Ovary (tissue), 9 donors: Measurements from ENCODE around the gene ADGRG1. TPM values are rescaled to one million over a fixed set of nuclear protein-coding genes. Genes with fewer than 3 reads are reported as not detected.

Experiments
- DNase-seq, 5 donors: peaks; one replicate each; pipeline ENCODE4 v3.0.0-alpha.2; 2019 to 2020
- H3K27ac ChIP-seq, 2 donors: fragments of 200-600 bp; one replicate each; pipeline versions ENCODE4 v1.5.1 to v1.8.0; 2019 to 2022
- H3K27me3 ChIP-seq: fragments of 200-600 bp; one replicate; pipeline ENCODE4 v1.8.0; 2022
- H3K36me3 ChIP-seq: fragments of 200-600 bp; sonication (generic); one replicate; pipeline ENCODE4 v1.5.1; 2019
- H3K4me1 ChIP-seq: one replicate; pipeline ENCODE4 v1.8.1; 2013; ENCODE audit warnings: mild to moderate bottlenecking, moderate library complexity; ENCODE audit not compliant: insufficient read depth
- H3K4me3 ChIP-seq: fragments of 200-600 bp; sonication (generic); one replicate; pipeline ENCODE4 v1.5.1; 2017
- H3K9me3 ChIP-seq, 2 donors: fragments of 200-600 bp in 1 of 2; sonication (generic) in 1 of 2; one replicate each; pipeline versions ENCODE4 v1.5.1 to v1.8.1; 2013 to 2019; ENCODE audit warnings: mild to moderate bottlenecking in 1 of 2, moderate library complexity in 1 of 2
- EP300 ChIP-seq: sonication (generic); formaldehyde crosslinking; IDR thresholded peaks from one replicate; pipeline ENCODE4 v1.6.1; 2017; ENCODE audit warnings: antibody characterized with exemption
- POLR2A ChIP-seq: fragments of 450-650 bp; IDR thresholded peaks from one replicate; pipeline ENCODE4 v1.6.1; 2017; ENCODE audit warnings: antibody characterized with exemption, mild to moderate bottlenecking, moderate library complexity
- WGBS, 3 donors: extraction: QIAGEN DNeasy Blood & Tissue Kit in 1 of 3; methylation state at CpG; one replicate each; pipeline versions ENCODE4 v1.1.5 to v1.1.7; 2013 to 2017; 5-methylcytosine and 5-hydroxymethylcytosine counted together
- intact Hi-C, 4 donors: fragments of 100-400 bp; cut with DNase I; formaldehyde crosslinking; loops; one replicate each; pipeline versions ENCODE4 v1.11.0 to v1.15.1; 2022 to 2023
- polyA plus RNA-seq, 2 donors: library from polyadenylated mRNA; stranded (reverse); fragments of 200-250 nt in 1 of 2; fragments of 350-450 nt in 1 of 2; fragmentation: Illumina TruSeq in 1 of 2; extraction: RNeasy Lipid Tissue Mini Kit (QIAGEN cat#74804) in 1 of 2; gene quantifications; one replicate each; pipeline ENCODE4 v1.2.3, GENCODE V29; 2013 to 2014
- total RNA-seq, 7 donors: library from RNA; depleted of rRNA in 2 of 7; stranded (reverse); fragments of >200 nt in 2 of 7; fragmentation: NEBNext Ultra II Directional in 3 of 7; extraction: Animal tissue kit (Norgen Biotek cat#: 25700) in 3 of 7; gene quantifications; one replicate each; pipeline versions ENCODE4 v1.1.0 to v1.2.4, GENCODE V29; 2016 to 2023
- TF ChIP-seq, protein P1 (sequence below), 3 donors: fragments of 450-650 bp in 2 of 3; fragments of 200-600 bp in 1 of 3; IDR thresholded peaks; one replicate each; pipeline versions ENCODE4 v1.5.1 to v1.8.0; 2016 to 2022; ENCODE audit warnings: antibody characterized with exemption in 3 of 3, mild to moderate bottlenecking in 1 of 3
- donor health status: DM: no; HTN: no; CAD: no; lungs with moderate emphysema.
- donor health status: DM: no; HTN: no; CAD: no.
- donor health status: Bipolar disorder and iron deficiency.
- donor health status: DM: yes; HTN: yes; CAD: no.
- donor health status: DM: no; HTN: no; CAD: no.
- donor health status: DM: yes; HTN: yes; CAD: no.

The ADGRG1 gene
- total and polyA plus RNA-seq, 9 donors = 6.2 to 54.0 (median 9.1) TPM

DNA sequence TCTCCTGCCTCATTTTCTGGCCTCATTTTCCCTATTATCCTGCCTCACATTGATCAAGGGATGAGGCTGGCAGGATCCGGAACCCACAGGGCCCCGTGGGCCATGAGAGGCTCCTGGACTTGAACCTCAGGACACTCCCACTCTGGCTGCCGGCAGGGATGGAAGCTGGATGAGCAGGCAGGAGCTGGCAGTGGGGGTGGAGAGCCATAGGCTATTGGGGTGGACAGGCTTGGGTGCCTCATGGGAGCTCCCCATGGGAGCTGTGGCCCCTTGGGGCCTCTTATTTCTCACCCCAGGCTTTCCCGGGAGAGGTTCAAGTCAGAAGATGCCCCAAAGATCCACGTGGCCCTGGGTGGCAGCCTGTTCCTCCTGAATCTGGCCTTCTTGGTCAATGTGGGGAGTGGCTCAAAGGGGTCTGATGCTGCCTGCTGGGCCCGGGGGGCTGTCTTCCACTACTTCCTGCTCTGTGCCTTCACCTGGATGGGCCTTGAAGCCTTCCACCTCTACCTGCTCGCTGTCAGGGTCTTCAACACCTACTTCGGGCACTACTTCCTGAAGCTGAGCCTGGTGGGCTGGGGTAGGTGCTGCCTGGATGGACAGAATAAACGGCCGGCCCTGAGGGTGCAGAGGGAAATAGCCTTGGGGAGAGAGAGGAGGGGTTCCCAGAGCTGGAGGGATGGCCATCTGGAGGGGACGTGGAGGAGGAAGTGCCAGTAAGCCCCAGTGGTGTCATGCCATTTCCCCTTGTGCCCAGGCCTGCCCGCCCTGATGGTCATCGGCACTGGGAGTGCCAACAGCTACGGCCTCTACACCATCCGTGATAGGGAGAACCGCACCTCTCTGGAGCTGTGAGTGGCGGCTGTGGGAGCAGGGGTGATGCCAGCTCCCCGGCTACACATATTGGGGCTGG is 55.5 kb downstream of the ADGRG1 start:
- Histone ChIP-seq H3K4me1 (no peaks in the 10 kb centered on the region), H3K9me3 (no peaks in the 10 kb centered on the region), H3K36me3 (no peaks in the 10 kb centered on the region), H3K27me3 (no peaks in the 10 kb centered on the region), H3K4me3 (no peak overlapping the region), H3K27ac (no peak overlapping the region)
- no peak for DNase-seq
- intact Hi-C loops = no loop called here
- TF ChIP-seq, protein P1, sequence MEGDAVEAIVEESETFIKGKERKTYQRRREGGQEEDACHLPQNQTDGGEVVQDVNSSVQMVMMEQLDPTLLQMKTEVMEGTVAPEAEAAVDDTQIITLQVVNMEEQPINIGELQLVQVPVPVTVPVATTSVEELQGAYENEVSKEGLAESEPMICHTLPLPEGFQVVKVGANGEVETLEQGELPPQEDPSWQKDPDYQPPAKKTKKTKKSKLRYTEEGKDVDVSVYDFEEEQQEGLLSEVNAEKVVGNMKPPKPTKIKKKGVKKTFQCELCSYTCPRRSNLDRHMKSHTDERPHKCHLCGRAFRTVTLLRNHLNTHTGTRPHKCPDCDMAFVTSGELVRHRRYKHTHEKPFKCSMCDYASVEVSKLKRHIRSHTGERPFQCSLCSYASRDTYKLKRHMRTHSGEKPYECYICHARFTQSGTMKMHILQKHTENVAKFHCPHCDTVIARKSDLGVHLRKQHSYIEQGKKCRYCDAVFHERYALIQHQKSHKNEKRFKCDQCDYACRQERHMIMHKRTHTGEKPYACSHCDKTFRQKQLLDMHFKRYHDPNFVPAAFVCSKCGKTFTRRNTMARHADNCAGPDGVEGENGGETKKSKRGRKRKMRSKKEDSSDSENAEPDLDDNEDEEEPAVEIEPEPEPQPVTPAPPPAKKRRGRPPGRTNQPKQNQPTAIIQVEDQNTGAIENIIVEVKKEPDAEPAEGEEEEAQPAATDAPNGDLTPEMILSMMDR (IDR thresholded peaks at IDR 0.05) = no peak
- no peak for TF ChIP-seq EP300
- TF ChIP-seq POLR2A = no peak
- 83 to 87% (median 84%) methylated on average over 18 of the region's 18 CpGs for WGBS, 3 donors

DNA sequence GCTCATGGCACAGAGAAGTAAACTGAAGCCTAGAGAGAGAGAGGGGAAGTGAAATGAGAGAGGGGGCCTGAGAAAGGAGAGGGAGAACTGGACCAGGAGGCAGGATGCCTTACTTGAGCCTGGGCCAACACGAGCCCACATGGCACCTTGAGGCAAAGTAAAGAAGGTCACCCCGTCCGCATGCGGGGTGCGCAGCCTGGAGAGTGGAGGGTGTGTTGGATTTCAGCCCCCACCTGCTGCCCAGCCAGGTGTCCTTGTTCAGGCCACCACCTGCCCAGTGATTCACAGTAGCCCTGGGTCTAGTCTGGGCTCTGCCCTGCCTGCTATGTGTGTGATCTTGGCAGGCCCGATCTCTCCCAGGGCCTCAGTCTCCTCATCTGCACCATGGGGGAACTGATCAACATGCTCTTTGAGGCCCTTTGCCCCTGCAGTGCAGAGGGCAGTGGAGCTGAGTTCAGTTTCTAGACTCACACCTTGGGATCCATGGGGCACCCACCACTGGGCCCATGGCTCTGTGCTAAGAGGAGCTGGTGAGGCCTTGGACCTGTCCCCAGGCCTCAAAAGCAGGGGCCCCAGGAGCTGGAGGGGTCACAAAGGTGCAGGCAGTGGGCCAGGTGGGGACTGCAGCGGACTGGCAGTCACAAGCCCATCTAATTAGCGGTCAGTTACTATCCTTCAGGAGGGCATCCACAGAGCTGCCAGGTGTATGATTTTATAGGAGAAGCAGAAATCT is 56.4 kb downstream of the ADGRG1 start:
- no peak for DNase-seq
- Histone ChIP-seq H3K9me3 (no peaks in the 10 kb centered on the region), H3K4me1 (no peaks in the 10 kb centered on the region), H3K27ac (no peak overlapping the region), H3K36me3 (no peaks in the 10 kb centered on the region), H3K27me3 (no peaks in the 10 kb centered on the region), H3K4me3 (no peak overlapping the region)
- WGBS, 3 donors = 95 to 98% (median 97%) methylated on average over 8 of the region's 8 CpGs
- TF ChIP-seq EP300 = no peak
- no peak for TF ChIP-seq POLR2A
- TF ChIP-seq, protein P1 (IDR thresholded peaks at IDR 0.05) = no peak
- intact Hi-C loops = no loop called here

DNA sequence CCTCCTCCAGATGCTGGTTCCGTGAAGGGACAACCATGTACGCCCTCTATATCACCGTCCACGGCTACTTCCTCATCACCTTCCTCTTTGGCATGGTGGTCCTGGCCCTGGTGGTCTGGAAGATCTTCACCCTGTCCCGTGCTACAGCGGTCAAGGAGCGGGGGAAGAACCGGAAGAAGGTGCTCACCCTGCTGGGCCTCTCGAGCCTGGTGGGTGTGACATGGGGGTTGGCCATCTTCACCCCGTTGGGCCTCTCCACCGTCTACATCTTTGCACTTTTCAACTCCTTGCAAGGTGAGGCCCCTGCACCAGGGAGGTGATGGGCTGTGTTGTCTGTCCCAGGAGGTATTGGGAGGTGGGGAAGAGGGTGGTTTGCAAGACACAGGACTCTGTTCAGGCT is 57.2 kb downstream of the ADGRG1 start:
- WGBS, 3 donors = 83 to 87% (median 83%) methylated on average over 11 of the region's 11 CpGs
- no peaks in the 10 kb centered on the region for H3K27me3 ChIP-seq
- no peak for DNase-seq
- H3K4me1 ChIP-seq = no peaks in the 10 kb centered on the region
- H3K4me3 ChIP-seq = no peak overlapping the region
- TF ChIP-seq EP300 (no peak), POLR2A (no peak)
- TF ChIP-seq, protein P1 (IDR thresholded peaks at IDR 0.05) = no peak
- intact Hi-C loops = no loop called here
- H3K27ac ChIP-seq = no peak overlapping the region
- no peaks in the 10 kb centered on the region for H3K36me3 ChIP-seq
- no peaks in the 10 kb centered on the region for H3K9me3 ChIP-seq

DNA sequence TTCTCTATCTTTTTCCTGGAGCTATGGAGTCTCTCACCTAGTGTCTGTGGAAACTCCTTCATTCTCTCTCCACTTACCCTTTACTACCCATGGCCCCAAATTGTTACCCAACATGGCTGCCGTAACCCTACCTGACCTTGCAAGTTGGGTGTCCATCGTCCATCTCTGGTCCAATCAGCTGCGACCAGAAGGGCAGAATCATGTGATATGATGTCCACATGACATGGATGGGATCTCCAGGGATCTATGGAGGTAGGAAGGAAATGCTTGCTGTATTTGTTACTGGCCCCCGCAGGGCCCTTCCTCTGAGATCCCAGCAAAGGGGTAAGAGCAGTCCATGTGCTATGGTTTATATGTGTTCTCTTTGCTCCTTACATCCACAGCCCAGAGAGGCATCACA is 58.1 kb downstream of the ADGRG1 start:
- Histone ChIP-seq H3K36me3 (no peaks in the 10 kb centered on the region), H3K4me1 (no peaks in the 10 kb centered on the region), H3K9me3 (no peaks in the 10 kb centered on the region), H3K27ac (no peak overlapping the region), H3K27me3 (no peaks in the 10 kb centered on the region), H3K4me3 (no peak overlapping the region)
- 39 to 95% (median 68%) methylated on average over 4 of the region's 4 CpGs for WGBS, 3 donors
- TF ChIP-seq POLR2A = no peak
- TF ChIP-seq EP300 = no peak
- TF ChIP-seq, protein P1 (IDR thresholded peaks at IDR 0.05) = no peak
- intact Hi-C loops = no loop called here
- DNase-seq = no peak
